AG09309 (cell line): Measurements from ENCODE around the gene MTARC2.

ENCODE experiments used
- DNase-seq: peaks from one replicate; pipeline ENCODE4 v3.0.0-alpha.2; 2010; ENCODE audit warnings: low read depth
- H3K4me3 ChIP-seq: 2 replicates; pipeline ENCODE4 v1.5.1; 2011; ENCODE audit warnings: mild to moderate bottlenecking, low read depth, low read length, moderate library complexity; ENCODE audit not compliant: control insufficient read depth
- TF ChIP-seq, protein P1 (sequence below): IDR thresholded peaks from 2 replicates; pipeline ENCODE4 v1.5.1; 2011; ENCODE audit warnings: mild to moderate bottlenecking, low read depth, low read length, inconsistent platforms; ENCODE audit not compliant: insufficient read depth, control insufficient read depth; ENCODE audit errors: missing control alignments

The MTARC2 gene

DNA sequence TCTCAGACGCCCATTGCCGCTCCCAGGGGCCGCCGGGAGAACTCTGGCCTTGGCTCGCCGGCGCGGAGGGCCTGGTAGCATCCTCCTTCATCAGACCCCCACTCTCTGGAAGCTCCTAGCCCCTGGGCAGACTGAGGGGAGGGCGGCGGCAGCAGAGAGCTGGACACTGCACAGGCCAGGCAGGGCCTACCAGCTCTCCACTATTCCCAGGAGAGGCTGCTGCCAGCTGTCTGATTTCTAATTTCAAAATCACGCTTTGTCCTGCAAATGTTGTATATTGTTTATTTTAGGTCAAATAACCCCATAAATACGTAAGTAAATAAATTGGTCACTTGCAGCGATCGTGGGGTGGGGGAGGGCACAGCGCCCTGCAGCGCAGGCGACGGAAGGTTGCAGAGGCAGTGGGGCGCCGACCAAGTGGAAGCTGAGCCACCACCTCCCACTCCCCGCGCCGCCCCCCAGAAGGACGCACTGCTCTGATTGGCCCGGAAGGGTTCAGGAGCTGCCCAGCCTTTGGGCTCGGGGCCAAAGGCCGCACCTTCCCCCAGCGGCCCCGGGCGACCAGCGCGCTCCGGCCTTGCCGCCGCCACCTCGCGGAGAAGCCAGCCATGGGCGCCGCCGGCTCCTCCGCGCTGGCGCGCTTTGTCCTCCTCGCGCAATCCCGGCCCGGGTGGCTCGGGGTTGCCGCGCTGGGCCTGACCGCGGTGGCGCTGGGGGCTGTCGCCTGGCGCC lies 38.4 kb downstream of the MTARC2 start, which contains the start of gene MTARC1:
MTARC1 (plus strand) TSS at position 577 of the 732 bp plus-strand sequence; CDS start at position 609, 32 bp downstream.
- no peak for DNase-seq
- peak within 1 kb of the TSS; percentile 42 for H3K4me3 ChIP-seq
- TF ChIP-seq, protein P1, sequence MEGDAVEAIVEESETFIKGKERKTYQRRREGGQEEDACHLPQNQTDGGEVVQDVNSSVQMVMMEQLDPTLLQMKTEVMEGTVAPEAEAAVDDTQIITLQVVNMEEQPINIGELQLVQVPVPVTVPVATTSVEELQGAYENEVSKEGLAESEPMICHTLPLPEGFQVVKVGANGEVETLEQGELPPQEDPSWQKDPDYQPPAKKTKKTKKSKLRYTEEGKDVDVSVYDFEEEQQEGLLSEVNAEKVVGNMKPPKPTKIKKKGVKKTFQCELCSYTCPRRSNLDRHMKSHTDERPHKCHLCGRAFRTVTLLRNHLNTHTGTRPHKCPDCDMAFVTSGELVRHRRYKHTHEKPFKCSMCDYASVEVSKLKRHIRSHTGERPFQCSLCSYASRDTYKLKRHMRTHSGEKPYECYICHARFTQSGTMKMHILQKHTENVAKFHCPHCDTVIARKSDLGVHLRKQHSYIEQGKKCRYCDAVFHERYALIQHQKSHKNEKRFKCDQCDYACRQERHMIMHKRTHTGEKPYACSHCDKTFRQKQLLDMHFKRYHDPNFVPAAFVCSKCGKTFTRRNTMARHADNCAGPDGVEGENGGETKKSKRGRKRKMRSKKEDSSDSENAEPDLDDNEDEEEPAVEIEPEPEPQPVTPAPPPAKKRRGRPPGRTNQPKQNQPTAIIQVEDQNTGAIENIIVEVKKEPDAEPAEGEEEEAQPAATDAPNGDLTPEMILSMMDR: no peak

DNA sequence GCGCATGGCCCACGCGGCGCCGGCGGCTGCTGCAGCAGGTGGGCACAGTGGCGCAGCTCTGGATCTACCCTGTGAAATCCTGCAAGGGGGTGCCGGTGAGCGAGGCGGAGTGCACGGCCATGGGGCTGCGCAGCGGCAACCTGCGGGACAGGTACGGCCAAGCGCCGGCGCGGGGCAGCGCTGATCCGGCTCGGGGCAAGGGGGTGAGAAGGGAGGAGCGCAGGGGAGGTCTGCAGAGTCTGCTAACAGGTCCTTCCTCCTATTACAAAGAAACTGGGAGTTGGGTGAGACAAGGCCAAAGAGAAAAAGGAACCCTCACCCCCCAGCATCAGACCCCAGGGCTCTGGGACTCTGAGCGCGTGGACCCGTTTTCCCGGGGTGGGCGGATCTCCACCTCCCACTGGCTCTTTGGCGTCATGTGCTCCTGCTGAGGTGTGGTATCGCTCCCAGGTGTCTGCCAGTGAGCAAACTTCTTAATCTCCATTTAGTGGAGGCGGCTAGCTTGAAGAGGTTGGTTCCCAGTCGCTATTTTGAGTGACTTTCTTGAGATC lies 39.0 kb downstream of the MTARC2 start:
- H3K4me3 ChIP-seq: peak overlapping the region; percentile 30
- no peak for DNase-seq
- TF ChIP-seq, protein P1: no peak

- no peak overlapping the region for H3K4me3 ChIP-seq
- DNase-seq: no peak
- TF ChIP-seq, protein P1: no peak
Observed at GRCh38 chr1:220788900-220789299, 40.8 kb downstream of the MTARC2 start.

GRCh38 chr1:220789532-220790147 lies 41.5 kb downstream of the MTARC2 start:
- TF ChIP-seq, protein P1: no peak
- no peak overlapping the region for H3K4me3 ChIP-seq
- peak; percentile 5 for DNase-seq

DNA sequence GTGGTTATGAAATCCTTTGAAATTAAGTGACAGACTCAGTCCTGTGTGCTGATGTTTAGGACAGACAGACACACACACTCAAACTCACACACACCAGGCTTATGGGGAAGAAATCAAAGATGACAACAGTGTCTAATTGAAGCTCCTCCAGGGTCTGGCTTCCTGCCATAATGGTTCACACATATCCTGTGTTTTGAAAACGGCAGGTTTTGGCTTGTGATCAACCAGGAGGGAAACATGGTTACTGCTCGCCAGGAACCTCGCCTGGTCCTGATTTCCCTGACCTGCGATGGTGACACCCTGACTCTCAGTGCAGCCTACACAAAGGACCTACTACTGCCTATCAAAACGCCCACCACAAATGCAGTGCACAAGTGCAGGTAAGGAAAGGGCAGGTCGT lies 43.2 kb downstream of the MTARC2 start:
- TF ChIP-seq, protein P1: no peak
- DNase-seq: no peak
- no peak overlapping the region for H3K4me3 ChIP-seq

DNA sequence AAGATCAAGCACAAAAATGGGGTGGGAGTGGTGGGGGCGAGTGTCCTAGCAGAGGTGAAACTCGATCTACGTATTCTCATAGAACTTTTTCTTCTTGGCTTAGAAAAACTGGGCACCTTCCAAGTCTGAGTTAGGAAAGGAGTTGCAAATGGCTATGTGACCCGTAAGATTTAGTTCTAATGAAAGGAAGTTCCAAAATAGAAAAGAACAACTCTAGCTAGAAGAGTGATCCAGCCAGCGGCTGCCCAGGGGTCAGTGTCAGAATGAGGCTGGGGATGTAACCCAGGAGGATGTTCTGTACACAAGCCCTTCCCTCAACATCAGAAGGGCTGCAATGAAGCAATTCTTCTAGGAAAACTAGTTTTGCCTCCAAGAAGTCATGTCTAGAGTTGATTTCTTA lies 43.8 kb downstream of the MTARC2 start:
- TF ChIP-seq, protein P1: no peak
- no peak overlapping the region for H3K4me3 ChIP-seq
- DNase-seq: no peak
